OCI-LY1 (cell line): ENCODE data around the gene RNF151.

Source experiments
- EZH2 ChIP-seq: fragments of 200-600 bp; sonication (generic), shearing (Covaris generic); IDR thresholded peaks from 2 replicates; pipeline ENCODE4 v1.8.0; 2017; ENCODE audit warnings: borderline replicate concordance, mixed run types, mild to moderate bottlenecking, antibody characterized with exemption, low read length, moderate library complexity, mixed read lengths
- TF ChIP-seq, protein P1 (sequence below): fragments of 200-600 bp; sonication (generic), shearing (Covaris generic); IDR thresholded peaks from 2 replicates; pipeline ENCODE4 v1.5.1; 2017; ENCODE audit warnings: mild to moderate bottlenecking, antibody characterized with exemption, low read length, moderate library complexity, mixed read lengths

GRCh38 chr16:1990101-1990350, 23.4 kb downstream of the RNF151 start:
- TF ChIP-seq EZH2, result no peak
- TF ChIP-seq, protein P1, sequence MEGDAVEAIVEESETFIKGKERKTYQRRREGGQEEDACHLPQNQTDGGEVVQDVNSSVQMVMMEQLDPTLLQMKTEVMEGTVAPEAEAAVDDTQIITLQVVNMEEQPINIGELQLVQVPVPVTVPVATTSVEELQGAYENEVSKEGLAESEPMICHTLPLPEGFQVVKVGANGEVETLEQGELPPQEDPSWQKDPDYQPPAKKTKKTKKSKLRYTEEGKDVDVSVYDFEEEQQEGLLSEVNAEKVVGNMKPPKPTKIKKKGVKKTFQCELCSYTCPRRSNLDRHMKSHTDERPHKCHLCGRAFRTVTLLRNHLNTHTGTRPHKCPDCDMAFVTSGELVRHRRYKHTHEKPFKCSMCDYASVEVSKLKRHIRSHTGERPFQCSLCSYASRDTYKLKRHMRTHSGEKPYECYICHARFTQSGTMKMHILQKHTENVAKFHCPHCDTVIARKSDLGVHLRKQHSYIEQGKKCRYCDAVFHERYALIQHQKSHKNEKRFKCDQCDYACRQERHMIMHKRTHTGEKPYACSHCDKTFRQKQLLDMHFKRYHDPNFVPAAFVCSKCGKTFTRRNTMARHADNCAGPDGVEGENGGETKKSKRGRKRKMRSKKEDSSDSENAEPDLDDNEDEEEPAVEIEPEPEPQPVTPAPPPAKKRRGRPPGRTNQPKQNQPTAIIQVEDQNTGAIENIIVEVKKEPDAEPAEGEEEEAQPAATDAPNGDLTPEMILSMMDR, result no peak
